NCI-H446 treated with DMSO at 0.1 percent for 48 hours (cell line): Measurements from ENCODE around the gene AP3B1.

Experiments used
- DNase-seq: peaks from one replicate; lab custom pipeline; 2025; lab: John Stamatoyannopoulos, UW

The AP3B1 gene

DNA sequence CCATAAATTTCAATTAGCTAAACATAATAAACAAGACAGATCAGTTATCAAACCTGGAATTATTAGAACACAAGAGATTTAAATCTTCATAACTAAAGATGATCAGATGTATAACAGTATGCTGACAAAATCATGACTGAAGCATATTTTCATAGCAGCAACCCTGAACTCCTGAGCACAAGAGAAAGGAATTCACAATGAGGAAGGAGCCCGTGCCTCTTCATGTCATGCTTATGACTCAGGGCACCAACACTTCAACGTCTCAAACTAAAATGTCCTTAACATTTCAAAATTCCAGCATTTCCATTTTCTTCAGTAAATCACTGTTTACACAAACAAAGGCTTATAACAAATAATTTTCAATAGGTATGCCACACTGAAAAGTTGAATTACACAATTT lies 6.7 kb downstream of the AP3B1 start:
- DNase-seq = no peak

DNA sequence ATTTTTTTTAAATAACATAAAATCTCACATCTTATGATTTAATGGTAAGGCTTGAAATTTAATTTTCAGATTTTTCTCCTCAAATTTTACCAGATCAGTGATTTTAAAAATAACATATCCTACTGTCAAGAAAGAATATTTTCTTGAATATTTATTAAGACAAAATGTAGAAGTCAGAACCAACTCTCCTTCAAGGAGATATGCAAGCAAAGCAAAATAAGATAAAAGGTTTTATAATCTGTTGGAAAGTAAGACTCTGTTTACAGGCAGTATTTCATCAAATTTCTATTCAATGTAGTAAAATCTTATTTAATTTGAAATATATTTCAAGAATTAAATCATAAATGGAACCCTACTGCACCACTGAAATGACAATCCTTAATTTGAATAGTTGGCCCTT lies 7.3 kb downstream of the AP3B1 start:
- DNase-seq = no peak

DNA sequence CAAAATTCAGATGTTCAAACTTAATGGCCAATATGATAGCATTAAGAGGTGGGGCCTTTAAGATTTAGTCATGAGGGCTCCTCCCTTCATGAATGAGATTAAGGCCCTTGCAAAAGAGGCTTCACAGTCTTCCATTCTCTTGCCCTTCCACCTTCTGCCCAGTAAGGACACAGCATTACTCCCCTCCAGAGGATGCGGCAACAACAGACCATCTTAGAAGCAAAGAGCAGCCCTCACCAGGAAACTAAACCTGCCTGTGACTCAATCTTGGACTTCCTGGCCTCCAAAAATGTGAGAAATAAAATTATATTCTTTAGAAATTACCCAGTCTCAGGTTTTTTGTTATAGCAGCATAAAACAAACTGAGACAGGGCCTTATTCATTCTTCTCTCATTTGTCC lies 8.2 kb downstream of the AP3B1 start:
- no peak for DNase-seq

DNA sequence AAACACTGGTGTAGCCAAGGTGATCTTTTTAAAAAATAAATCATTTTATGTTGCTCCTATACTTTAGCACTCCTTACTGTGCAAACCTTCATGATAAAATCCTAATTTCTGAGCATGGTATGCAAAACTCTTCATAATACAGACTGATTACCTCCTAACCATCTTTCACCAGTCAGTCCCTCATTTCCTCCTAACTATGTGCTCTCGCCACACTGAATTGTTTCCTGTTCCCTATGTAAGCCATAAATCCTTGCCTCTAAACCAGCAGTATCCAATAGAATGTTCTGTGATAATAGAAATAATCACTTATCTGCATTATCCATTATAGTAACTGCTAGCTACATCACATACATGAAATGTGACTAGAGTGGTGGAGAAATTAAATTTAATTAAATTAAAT lies 10.7 kb downstream of the AP3B1 start:
- DNase-seq = no peak

DNA sequence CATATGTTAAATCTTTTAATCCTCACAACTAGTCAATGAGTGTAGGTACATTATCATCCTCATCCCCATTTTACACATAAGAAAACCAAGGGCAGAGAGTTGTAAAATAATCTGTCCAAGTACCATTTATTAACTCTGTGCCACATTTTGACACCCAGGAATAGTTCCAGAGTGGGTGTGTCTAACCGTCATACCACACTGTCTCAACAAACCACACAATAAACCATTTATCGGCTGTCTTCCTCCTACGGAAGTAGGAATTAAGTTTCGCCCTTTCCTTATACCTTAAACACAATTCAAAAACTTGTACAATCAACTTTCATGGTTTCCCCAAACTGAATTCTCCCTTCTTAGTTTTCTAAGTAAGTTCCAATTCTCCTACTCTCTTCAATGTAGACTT lies 11.4 kb downstream of the AP3B1 start:
- no peak for DNase-seq

DNA sequence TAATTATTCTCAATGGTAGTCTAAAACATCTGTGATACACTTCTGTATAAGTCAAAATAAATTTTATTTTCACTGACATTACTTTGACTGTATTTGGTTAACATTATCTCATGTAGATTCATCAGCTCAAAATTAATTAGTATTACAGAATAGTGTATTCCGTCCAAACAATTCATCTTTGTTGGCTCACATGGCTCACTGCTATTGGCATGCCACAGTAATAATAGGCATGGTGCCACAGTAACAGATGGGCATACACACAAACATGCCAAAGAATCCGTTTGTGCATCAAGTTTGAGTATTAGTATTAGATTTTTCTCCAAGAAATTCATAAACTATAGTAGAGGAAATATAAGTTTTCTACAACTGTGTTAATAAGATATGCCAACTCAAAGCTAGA lies 14.2 kb downstream of the AP3B1 start:
- peak; percentile 85 for DNase-seq

DNA sequence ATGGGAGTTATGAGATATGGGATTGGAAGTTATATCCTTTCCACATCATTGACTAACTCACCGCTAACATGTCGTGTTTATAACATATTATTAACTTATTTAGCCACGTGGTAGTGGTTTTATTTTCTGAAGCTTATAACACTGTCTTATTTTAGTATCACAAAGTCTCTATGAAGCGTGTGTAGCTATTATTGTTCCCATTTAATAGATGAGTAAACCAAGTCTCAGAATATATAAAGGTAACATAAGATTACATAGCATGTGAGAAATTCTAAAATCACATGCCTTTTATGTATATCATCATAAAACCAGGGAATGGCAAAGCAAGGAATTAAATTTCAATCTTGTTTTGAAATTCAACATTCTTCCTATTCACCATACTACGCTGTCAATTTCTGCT lies 15.3 kb downstream of the AP3B1 start:
- DNase-seq = no peak

DNA sequence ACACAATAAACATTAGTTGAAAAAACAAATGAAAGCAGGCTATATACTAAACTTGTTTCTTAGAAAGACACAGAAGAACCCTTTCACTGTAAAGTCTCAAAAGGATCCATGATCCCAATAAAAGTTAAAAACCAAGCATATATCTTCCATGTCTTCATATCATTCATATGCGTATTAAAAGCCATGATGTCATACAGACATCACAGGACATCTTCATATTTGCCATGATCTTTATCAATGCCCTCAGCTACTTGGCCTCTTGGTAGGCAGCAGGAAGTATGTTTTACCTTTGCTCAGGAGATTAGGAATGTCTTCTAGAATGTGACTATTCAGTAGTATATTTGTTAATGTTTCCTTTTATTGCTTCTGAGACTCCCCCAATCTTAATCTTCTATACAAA lies 16.8 kb downstream of the AP3B1 start:
- no peak for DNase-seq

DNA sequence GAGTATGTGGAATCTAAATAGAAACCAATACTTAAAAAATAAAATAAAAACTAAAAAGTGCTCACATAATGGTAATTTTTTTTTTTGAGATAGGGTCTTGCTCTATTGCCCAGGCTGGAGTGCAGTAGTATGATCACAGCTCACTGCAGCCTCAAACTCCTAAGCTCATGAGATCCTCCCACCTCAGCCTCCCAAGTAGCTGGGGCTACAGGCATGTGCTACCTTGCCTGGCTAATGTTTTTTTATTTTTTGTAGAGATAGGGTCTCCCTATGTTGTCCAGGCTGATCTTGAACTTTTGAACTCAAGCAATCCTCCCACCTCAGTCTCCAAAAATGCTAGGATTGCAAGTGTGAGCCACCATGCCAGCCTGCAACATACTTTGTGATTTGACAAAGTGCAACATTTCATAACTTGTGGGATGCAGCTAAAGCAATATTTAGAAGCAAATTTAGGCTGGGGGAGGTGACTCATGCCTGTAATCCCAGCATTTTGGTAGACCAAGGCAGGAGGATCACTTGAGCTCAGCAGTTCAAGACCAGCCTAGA lies 18.4 kb downstream of the AP3B1 start:
- DNase-seq = no peak

DNA sequence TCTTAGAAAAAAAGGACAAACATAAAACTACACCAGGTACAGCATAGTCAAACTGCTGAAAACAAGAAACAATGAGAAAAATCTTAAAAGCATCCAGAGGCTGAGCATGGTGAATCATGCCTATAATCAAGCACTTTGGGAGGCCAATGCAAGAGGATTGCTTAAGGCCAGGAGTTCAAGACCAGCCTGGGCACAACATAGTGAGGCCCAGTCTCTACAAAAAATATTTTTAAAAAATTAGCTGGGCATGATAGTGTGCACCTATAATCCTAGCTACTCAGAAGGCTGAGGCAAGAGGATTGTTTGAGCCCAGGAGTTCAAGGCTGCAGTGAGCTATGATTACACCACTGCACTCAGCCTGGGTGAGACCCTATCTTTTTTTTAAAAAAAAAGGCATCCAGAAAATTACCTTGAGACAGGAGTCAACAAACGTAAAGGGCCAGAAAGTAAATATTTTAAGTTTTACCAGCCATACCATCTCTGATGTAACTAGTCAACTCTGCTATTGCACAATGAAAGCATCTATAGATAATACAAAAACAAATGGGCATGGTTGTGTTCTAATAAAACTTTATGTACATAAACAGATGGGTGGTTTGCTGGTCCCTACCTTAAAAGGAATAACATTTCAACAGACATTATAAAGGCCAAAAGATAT lies 19.8 kb downstream of the AP3B1 start:
- DNase-seq = no peak

DNA sequence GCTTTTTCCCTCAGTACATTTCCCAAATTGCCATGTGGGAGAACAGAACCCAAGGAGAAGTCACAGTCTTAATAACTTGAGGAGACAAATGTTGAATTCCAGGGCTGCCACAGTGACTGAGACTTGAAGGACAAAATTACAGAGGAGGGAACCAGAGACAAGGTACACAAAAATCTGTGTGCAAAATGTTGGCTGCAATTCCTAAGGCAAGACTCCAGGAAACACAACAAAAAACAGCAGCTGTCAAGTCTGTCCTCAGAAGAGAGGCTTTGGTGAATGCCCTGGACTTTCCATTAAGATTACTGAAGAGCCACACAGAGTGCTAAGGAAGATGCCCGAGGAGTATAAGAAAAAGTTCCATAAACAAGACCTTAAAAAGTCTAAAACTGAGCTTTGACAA lies 21.1 kb downstream of the AP3B1 start:
- peak; percentile 62 for DNase-seq

DNA sequence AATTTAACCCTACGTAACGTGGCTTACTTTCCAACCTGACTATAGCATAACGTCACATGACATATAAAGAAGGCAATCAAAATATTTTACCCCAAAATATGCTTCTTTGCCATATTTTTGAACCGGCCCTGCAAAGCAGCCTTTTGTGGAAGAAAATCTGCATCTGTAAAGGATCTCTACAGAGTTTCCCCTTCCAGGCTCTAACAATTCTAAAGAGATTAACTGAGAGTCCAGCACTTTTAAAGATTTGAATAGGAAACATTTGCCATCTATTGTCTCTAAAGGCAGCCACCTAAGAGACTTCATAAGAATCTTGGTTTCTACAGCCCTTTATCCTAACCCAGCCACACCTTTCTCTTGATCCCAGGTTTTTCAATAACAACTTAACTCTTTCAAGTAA lies 22.7 kb downstream of the AP3B1 start:
- no peak for DNase-seq

DNA sequence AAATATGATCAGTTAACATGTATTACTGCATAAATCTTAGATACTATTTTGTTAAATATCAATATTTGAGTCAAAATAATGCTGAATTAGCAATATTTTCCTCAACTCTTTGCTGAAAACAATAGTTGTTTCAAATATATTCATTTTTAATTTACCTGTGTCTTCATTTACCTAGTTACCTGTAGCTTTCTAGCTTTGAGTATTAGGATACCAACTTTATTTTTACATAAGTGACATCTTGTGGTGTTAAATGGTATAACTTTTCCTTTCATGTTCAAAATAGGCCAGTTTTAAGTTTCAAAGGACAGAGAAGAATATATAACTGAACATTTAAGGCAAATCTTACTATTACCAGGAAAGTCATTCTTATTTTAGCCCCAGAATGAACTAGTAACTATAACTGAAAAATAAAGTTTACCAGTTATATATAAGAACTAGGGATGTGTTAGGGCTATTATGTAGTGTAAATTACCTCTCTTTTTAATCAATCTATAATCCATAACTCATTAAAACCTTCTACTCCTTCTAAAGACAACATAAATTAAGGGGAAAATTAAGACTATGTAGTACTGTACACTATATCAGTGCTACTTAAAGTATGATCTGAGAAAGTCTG lies 25.3 kb downstream of the AP3B1 start:
- DNase-seq = no peak

DNA sequence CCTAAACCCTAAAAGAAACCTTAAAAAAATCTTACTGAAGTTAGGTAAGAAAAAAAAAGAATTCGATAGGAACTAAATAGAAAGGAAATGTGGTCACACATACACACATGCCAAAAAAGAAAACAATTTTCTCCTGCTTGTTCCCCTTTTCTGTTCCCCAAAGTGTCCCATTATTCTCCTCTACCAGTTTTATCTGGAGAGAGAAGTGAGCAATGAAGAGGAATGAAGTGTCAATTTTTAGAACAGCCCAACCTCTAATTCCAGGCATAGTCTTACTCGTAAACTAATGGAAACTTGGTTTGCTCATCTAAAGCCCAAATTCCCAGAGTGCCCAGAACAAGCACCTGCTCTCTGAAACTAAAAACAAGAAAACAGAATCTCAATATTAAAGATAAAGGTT lies 26.1 kb downstream of the AP3B1 start:
- DNase-seq = no peak

DNA sequence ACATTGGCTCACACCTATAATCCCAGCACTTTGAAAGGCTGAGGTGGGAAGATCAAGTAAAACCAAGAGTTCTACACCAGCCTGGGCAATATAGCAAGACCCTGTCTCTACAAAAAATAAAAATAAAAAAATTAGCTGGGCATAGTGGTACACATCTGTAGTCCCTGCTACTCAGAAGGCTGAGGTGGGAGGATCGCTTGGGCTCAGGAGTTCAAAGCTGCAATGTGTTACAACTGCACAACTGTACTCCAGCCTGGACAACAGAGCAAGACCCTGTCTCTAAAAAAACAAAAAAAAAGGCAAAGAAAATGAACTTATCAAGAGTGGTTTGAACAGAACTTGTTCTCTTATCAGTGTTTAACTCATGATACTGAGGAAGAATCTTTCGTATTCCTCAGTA lies 29.3 kb downstream of the AP3B1 start:
- DNase-seq = no peak

DNA sequence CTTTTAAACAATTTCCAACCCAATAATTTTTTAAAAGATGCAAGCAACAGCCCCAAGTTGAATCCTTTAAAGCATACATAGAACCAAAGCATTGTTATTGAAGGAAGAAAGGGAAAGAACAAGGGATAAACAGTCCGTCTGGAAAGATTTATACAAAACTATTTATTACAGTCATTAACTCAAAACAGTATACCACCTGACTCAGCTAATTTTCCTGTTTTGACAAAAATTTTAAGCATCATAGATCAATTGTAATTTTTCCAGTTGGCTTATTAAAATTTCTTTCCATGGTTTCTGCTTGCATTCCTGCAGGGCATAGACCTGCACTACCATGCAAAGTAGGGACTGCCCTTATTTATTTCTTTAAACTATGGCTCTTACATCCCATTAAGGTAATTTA lies 29.9 kb downstream of the AP3B1 start:
- no peak for DNase-seq

DNA sequence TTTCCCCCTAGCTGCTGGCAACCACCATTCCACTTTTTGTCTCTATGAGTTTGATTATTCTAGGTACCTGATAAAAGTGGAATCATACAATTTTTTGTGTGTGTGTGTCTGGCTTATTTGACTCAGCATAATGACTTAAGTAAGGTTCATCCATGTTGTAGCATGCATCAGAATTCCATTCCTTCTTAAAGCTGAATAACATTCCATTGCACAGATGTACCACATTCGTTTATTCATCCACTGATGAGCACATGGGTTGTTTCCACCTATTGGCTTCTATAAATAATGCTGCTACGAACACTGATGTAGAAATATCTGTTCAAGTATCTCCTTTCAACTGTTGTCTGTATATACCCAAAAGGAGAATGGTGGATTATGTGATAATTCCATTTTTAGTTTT lies 33.7 kb downstream of the AP3B1 start:
- DNase-seq = no peak

DNA sequence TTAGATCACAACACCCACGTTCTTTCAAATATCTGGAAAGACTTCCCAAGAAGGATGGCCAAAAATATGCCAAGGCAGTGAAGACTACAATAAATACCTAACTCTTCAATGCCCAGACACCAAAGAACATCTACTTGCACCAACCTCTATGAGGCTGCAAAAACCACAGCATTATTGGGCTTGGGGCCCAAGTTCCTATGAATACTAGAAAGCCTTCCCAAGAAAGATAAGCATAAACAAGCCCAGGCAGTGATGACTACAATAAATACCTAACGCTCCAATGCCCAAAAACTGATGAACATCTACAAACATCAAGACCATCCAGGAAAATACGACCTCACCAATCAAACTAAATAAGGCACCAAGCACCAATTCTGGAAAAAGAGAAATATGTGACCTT lies 41.3 kb downstream of the AP3B1 start:
- DNase-seq = no peak

DNA sequence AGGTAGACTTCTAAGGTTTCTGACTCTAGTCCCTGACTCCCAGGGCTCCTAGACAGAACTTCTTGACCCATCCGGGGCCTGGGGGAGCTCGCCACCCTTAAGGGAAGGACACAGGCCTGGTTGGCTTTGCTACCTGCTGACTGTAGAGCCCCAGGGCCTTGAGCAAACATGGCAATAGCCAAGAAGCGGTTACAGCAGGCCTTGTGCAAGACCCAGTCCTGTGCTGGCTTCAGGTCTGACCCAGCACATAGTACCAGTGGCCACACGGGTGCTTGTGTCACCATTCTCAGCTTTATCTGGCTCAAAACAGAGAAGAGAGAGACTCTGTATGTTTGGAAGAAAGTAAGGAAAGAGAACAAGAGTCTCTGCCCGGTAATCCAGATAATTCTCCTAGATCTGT lies 41.8 kb downstream of the AP3B1 start:
- no peak for DNase-seq

DNA sequence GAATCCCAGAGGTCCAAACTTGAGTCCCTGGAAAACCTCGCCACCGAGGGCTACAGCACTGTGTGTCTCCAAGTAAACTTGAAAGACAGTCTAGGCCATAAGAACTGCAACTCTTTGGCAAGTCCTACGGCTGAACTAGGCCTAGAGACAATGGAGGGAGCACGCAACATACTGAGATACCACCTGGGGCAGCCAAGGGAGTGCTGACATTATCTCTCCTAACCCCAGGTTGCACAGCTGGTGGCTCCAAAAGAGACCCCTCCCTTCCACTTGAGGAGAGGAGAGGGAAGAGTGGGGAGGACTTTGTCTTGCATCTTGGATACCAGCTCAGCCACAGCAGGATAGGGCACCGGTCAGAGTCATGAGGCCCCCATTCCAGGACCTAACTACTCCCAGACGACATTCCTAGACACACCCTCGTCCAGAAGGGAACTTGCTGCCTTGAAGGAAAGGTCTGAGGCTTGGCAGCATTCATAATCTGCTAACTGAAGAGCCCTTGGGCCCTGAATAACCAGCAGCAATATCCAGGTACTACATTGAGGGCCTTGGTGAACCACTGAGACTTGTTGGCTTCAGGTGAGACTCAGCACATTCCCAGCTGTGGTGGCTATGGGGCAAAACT lies 42.7 kb downstream of the AP3B1 start:
- DNase-seq = no peak

DNA sequence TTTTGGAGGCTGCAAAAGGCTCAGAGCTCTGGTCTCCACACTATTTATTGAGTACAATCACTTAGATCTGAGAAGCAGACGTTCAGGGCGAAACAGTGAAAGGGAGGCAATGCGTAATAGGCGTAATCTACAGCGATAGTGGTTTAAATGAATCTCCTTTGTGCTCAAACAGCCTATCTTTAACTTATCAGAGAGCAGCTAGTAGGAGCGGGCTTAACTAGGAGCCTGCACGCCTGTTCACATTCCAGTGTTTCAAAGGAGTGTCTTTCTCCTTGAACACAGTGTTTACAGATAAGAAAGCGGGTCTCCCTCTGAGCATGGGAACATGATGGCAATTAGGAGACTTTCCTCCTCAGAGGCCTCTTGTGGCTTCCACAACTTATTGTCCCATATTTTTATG lies 49.4 kb downstream of the AP3B1 start:
- no peak for DNase-seq

DNA sequence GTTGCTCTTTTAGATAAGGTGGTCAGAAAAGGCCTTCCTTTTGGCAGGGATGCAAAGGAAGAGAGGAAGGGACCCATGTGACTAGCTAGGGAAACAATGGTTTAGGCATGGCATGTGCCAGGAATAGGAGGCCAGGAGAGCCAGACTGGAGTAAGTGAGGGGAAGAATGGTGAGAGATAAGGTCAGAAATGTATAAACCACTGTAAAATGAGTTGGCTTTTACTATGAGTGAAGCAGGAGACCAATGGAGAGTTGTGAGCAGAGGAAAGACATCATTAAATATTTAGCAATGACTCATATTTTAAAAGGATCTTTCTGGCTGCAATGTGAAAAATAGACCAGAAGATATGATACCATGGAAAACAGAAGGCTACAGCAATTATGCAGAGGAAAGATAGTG lies 50.9 kb downstream of the AP3B1 start:
- no peak for DNase-seq

DNA sequence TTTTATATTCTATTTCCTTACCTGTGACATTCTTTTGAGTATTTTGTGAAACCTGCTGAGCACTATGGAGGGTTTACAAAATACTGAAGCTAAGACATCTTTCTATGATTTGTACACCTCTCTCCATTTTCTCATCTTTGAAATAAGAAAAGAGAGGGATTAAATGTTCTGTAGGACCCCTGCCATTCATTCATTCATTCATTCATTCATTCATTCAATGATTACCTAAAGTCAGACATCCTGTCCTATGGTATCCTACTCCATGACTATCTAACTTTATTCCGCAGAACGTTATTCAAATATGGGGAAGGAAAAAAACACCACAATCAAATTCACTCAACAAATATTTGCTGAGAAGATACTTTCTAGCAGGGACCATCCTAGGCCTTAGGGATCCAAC lies 51.4 kb downstream of the AP3B1 start:
- no peak for DNase-seq

DNA sequence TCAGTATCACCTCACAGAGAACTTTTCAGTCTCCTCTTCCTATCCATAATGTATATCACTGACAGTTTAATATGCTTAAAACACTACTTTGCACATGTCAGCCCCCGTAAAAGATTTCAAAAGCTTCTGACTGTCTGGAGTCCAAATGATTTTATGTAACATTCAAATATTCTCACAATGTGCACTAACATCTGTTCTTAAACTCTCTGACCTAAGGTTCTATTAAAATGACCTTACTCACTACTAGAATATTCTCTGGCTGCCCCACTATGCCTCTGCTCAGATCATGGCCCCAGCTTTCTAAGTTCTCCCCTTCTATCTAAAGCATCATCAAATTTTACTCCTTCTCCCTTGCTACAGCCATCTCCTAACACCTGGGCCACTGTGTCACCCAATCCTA lies 52.5 kb downstream of the AP3B1 start:
- no peak for DNase-seq
